HG03439 (cell line): ENCODE results near the gene RAB6A.
"Not testable (repeated sequence)": the region's sequence is repeated elsewhere in the genome, so short reads cannot be mapped to it uniquely, and the experiment has no call there.

Experiments
- ATAC-seq: cut with Tn5 transposase; IDR thresholded peaks from one replicate; pipeline ENCODE4 v1.9.1; 2021; ENCODE audit warnings: mild to moderate bottlenecking, moderate library complexity; ENCODE audit not compliant: unreplicated experiment

RAB6A gene

GRCh38 chr11:73766763-73767162 is 5.9 kb upstream of the RAB6A start:
- no peak for ATAC-seq

DNA sequence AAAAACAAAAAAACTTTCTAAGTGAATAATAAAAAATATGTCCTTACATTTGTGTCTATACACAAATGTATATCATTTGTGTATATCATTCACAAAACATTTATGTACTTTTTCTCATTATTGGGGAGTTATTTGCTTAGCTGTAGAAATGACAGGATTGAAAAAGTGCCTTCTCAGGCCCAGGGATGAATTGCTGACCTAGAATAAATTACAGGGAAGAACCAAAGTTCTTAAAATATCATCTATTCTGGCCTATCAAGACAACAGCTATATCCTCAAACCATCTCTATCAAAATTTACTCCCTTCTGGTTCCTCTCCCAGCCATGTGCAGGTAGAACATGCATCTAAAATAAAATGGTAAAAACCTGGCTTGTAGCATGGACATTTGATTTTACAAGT is 1.9 kb upstream of the RAB6A start:
- ATAC-seq, result no peak

GRCh38 chr11:73761403-73761945 is 600 bp upstream of the RAB6A start:
- ATAC-seq, result peak; percentile 7

GRCh38 chr11:73760135-73760678 is 667 bp downstream of the RAB6A start:
- peak; percentile 14 for ATAC-seq

DNA sequence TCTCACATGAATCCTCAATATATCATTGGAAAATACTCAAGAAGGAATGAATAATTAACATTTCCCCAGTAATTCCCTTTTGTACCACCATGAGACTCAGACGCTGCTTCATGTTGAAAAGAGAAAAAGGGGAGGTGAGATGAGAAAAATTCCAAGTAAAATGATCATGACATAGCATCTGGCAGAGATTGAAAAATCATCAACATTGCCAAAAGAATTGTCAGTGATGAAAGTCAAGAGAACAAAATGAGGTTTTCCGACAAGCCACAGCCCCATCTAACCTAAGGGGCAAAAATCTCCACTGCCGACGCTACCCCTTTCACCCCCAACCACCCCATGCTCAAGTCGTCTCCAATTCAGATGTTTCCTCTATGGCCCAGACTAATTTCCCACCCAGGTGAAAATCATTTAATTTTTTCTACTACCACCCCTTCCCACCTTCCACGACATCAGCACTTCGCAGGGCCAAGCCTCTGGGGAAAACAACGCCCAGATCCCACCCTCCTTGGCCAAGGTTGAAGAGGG is 1.2 kb downstream of the RAB6A start:
- no peak for ATAC-seq

DNA sequence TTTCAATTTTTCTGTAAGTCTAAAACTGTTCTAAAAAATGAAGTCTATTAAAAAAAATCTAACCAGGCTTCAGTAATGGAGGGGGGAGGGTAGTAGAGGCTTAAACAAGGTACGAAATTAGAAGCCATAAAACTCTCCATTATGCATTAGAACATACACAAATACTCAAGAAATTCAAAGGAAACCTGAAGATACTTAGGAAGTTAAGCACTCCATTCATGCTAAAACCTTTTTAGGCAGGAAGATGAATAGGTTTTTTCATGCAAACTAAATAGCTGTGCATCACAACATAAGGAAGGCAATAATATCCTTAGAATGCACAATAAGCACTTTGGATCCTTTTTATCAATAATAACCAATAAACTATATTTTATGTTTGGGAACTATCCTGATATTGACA is 2.4 kb downstream of the RAB6A start:
- ATAC-seq, result no peak

DNA sequence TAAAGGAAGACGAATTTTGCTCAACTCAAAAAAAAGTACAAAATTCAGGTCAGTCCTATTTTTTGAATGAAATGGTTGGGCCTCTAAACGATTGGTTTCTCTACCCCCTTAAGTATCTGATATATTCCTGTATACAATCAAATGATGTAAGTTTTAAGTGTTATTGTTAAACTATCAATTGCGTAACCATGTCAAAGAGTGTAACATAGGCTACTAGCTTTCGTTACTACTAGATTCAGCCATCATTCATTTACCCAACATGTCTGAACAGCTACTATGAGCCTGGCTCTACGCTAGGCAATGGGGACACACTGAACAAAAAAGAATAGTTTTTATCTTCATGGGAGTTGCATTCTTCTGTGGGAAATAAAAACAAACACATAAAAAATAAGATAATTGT is 3.3 kb downstream of the RAB6A start:
- no peak for ATAC-seq

DNA sequence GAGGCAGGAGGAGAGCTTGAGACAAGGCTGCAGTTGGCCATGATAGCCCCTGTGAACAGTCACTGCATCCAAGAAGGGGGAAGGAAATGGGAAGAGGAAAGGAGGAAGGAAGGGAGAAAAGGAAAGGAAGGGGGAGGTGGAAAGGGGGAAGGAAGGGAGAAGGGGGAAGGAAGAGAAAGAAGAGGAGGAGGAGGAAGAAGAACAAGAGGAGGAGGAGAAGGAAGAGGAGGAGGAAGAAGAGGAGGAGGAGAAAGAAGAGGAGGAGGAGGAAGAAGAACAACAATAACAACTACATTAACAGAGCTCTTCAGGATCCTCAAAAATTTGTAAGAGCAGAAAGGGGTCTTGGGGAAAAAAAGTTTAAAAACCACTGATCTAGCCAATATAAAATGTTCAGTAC is 5.2 kb downstream of the RAB6A start:
- ATAC-seq, result no peak

- no peak for ATAC-seq
Observed at GRCh38 chr11:73753938-73754337, 6.9 kb downstream of the RAB6A start.

DNA sequence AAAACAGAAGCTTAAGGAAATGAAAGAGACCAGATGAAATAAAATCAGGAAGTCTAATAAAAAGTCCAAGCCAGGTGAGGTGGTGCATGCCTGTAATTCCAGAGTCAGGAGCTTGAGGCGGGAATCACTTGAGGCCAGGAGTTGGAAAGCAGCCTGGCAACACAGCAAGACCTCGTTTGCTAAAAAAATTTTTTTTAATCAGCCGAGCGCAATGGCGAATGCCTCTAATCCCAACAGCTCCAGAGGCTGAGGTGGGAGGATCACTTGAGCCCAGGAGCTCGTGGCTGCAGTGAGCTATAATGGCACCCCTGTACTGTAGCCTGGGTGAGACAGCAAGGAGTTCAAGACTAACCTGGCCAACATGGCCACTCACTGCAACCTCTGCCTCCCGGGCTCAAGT is 8.0 kb downstream of the RAB6A start:
- no peak for ATAC-seq

GRCh38 chr11:73752216-73752867 is 8.5 kb downstream of the RAB6A start:
- ATAC-seq, result no peak

GRCh38 chr11:73750862-73751261 is 10.0 kb downstream of the RAB6A start:
- not testable (repeated sequence) for ATAC-seq

GRCh38 chr11:73750228-73750627 is 10.6 kb downstream of the RAB6A start:
- ATAC-seq, result no peak

DNA sequence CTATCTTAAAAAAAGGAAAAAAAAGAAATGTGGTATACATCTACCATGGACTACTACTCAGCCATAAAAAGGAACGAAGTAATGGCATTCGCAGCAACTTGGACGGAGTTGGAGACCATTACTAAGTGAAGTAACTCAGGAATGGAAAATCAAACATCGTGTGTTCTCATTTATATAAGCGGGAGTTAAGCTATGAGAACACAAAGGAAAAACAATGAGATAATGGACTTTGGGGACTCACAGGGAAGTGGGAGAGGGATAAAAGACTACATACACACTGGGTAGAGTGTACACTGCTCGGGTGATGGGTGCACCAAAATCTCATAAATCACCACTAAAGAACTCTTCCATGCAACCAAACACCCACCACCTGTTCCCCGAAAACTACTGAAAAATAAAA is 11.8 kb downstream of the RAB6A start:
- no peak for ATAC-seq

- no peak for ATAC-seq
Observed at GRCh38 chr11:73748300-73748699, 12.6 kb downstream of the RAB6A start.

GRCh38 chr11:73747762-73748161 is 13.1 kb downstream of the RAB6A start:
- no peak for ATAC-seq

- no peak for ATAC-seq
Observed at GRCh38 chr11:73746701-73747100, 14.2 kb downstream of the RAB6A start.

- ATAC-seq, result no peak
Observed at GRCh38 chr11:73743045-73743444, 17.8 kb downstream of the RAB6A start.

- not testable (repeated sequence) for ATAC-seq
Observed at GRCh38 chr11:73735959-73736358, 24.9 kb downstream of the RAB6A start.

DNA sequence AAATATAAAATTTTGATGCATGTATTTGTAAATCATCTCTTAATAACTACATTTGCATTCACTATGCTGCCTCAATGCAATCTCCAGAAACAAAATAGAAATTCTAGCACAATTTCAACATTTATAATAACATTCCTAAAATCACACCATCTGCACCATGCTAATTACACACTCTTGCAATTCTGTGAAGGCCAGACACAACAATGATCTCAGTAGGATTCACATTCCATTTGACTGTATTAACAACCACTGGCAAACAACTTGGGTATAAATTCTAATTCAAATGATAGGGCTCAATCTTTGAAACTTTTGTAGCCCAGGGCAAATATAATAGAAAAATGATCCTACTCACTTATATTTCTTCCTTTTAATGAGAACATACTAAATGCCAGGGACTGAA is 25.9 kb downstream of the RAB6A start:
- no peak for ATAC-seq

- ATAC-seq, result not testable (repeated sequence)
Observed at GRCh38 chr11:73734011-73734410, 26.9 kb downstream of the RAB6A start.

GRCh38 chr11:73732936-73733335 is 27.9 kb downstream of the RAB6A start:
- ATAC-seq, result not testable (repeated sequence)
